ENCODE data around the gene KPNA1. TPM values are rescaled to one million over a fixed set of nuclear protein-coding genes. Genes with fewer than 3 reads are reported as not detected.

Gene KPNA1
- total RNA-seq: 10 to 100 TPM; 20.2 to 28.7 TPM

DNA sequence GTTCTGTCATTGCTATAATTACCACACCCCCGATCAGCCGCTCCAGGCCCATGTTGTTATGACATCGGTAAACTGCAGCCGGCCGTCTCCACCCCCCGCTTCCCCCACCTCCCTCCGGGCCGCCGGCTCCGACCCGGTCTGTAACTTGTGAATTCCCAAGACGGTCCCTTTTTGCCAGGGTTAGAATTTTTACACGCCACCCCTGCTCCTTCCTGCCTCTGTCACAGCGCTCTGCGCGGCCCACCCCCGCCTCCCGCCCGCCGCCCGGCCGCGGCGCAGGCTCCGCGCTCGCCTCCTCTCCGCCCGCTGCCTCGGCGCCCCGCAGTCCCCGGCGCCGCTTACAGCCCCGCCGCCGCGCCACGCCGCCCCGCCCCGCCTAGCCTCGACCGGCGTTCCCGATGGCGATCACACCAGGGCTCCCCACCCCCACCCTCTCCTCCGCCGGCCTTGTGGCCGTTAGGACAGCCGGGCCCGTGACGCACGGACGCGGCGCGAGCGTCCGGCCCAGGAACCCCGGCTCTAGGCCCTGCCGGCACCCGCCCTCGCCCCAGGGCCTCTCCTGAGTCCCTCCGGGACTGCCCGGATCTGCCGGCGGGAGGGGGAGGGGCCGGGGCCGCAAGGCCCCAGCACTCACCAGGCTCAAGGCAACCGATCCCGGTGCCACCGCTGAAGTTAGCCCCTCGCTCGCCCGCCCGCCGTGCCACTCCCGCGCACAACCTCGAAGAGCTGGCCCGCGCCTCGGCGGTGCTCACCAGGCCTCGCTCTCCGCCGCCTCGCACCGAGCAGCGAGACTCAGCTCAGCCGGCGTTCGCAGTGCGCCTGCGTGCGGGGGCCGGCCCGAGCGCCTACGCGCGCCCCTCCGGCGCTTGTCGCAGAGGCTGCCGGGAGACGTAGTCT is at the start of gene KPNA1:
Gene KPNA1, minus strand, starts transcription at position 817 of the 897 bp plus-strand sequence. CDS start 18,374 bp downstream, outside the sequence.
- Histone ChIP-seq H3K27me3 (no peaks in the 10 kb centered on the region), H3K4me3 (peak within 1 kb of the TSS; percentile 92 to 93), H3K9me3 (no peaks in the 10 kb centered on the region), H3K4me1 (peaks cover 39% of the 10 kb centered on the region), H3K27ac (peak within 1 kb of the TSS; percentile 87 to 97 (median 96)), H3K36me3 (replicated peaks in 1 of 2; ENCODE audit: insufficient read depth in 1 of 2, low read depth in 2 of 2) (no peaks in the 10 kb centered on the region)
- ATAC-seq (peak; percentile 93), DNase-seq (peak; percentile 84 to 88 (median 86))
- no peak for TF ChIP-seq CTCF (IDR thresholded peaks at IDR 0.05)
- TF ChIP-seq POLR2A (IDR thresholded peaks at IDR 0.05): peak; percentile 90 to 95 (median 95)
- intact Hi-C loops (cut with DNase I): no loop called here
- WGBS, 2 donors: 0 to 1% methylated on average over 20 to 98 of the region's 109 CpGs

DNA sequence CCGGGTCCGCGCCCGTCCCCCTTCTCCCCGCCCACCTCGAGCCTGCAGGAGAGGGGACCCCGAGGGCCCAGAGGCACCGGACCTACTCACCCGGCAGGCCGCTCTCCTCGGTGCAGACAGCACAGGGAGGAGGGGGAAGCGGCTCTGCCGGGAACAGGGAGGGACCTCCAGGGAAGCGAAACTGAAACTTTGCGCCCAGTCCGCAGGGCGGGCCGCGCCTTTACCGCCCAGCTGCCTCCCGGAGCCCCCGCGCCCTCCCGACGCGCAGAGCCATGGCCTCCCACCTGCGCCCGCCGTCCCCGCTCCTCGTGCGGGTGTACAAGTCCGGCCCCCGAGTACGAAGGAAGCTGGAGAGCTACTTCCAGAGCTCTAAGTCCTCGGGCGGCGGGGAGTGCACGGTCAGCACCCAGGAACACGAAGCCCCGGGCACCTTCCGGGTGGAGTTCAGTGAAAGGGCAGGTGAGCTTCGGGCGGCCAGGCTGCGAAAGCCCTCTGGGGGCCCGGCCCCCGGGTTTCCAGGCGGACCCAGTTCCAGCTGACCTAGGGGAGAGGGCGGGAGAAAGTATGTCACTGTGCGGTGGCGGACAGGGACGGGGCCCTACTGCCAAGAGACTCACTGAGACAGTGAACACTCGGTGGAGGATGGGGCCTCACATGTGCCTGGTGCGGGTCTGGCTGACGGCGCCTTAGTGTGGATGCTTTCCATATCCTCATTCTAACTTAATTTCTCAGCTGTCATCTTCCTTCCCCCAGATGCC is 49.6 kb upstream of the KPNA1 start, which contains the start of the genes DTX3L and PARP9:
Gene DTX3L, plus strand, starts transcription at position 184 of the 758 bp plus-strand sequence. Its CDS starts 89 bp downstream, at position 273.
Gene PARP9, minus strand, starts transcription at position 146 of the 758 bp plus-strand sequence. CDS start 4,680 bp downstream, outside the sequence.
- TF ChIP-seq POLR2A (IDR thresholded peaks at IDR 0.05) (peak; percentile 56 to 85 (median 80)), CTCF (IDR thresholded peaks at IDR 0.05) (peak in 1 of 7 experiments; percentile 2)
- Histone ChIP-seq H3K9me3 (no peaks in the 10 kb centered on the region), H3K4me1 (peaks cover 43% of the 10 kb centered on the region), H3K36me3 (replicated peaks in 1 of 2; ENCODE audit: insufficient read depth in 1 of 2, low read depth in 2 of 2) (peaks cover 0 to 3% of the 10 kb centered on the region in 2 donors), H3K27ac (peak within 1 kb of the TSS; percentile 87 to 96 (median 94)), H3K27me3 (no peaks in the 10 kb centered on the region), H3K4me3 (peak within 1 kb of the TSS; percentile 18 to 87)
- DNase-seq: peak; percentile 78 to 88 (median 84)
- WGBS, 2 donors: 0 to 1% methylated on average over 15 to 49 of the region's 56 CpGs
- peak; percentile 94 for ATAC-seq
- intact Hi-C loops (cut with DNase I): no loop called here

- 24 to 26% methylated on average over 5 of the region's 5 CpGs for WGBS, 2 donors
- intact Hi-C loops (cut with DNase I): no loop called here
- peaks cover 41% of the 10 kb centered on the region for H3K4me1 ChIP-seq
- TF ChIP-seq CTCF (IDR thresholded peaks at IDR 0.05): no peak
- no peak for TF ChIP-seq POLR2A (IDR thresholded peaks at IDR 0.05)
- no peaks in the 10 kb centered on the region for H3K9me3 ChIP-seq
- peak overlapping the region; percentile 18 to 87 for H3K4me3 ChIP-seq
- H3K27ac ChIP-seq: peak overlapping the region; percentile 87 to 96 (median 94)
- no peaks in the 10 kb centered on the region for H3K27me3 ChIP-seq
- peak in 2 of 4 donors; percentile 16 to 20 for DNase-seq
- H3K36me3 ChIP-seq (replicated peaks in 1 of 2; ENCODE audit: insufficient read depth in 1 of 2, low read depth in 2 of 2): peaks cover 0 to 4% of the 10 kb centered on the region in 2 donors
- ATAC-seq: no peak
Measured at GRCh38 chr3:122563717-122564025, 48.9 kb upstream of the KPNA1 start.

GRCh38 chr3:122562923-122563716 is 48.4 kb upstream of the KPNA1 start:
- ATAC-seq: no peak
- intact Hi-C loops (cut with DNase I): no loop called here
- 56% methylated on average over 5 of the region's 5 CpGs for WGBS, 2 donors

More at GRCh38 chr3:122562923-122563716, 48.4 kb upstream of the KPNA1 start:
- DNase-seq: no peak
- Histone ChIP-seq H3K9me3 (no peaks in the 10 kb centered on the region), H3K4me3 (peak overlapping the region; percentile 18 to 87), H3K4me1 (peaks cover 38% of the 10 kb centered on the region), H3K36me3 (replicated peaks in 1 of 2; ENCODE audit: insufficient read depth in 1 of 2, low read depth in 2 of 2) (peaks cover 0 to 7% of the 10 kb centered on the region in 2 donors), H3K27me3 (no peaks in the 10 kb centered on the region), H3K27ac (peak overlapping the region; percentile 87 to 96 (median 94))
- TF ChIP-seq POLR2A (IDR thresholded peaks at IDR 0.05) (no peak), CTCF (IDR thresholded peaks at IDR 0.05) (no peak)
